K562 (cell line): ENCODE measurements around the gene NUDT12. TPM values are rescaled to one million over a fixed set of nuclear protein-coding genes. Genes with fewer than 3 reads are reported as not detected.

ENCODE experiments used
- CTBP1 ChIP-seq: fragments of 450-650 bp; IDR thresholded peaks from 2 replicates; pipeline ENCODE4 v1.6.1; 2016; ENCODE audit warnings: borderline replicate concordance
- DIDO1 ChIP-seq: fragments of 450-650 bp; IDR thresholded peaks from 2 replicates; pipeline ENCODE4 v1.6.1; 2016; ENCODE audit warnings: low read depth, missing biosample characterization, missing genetic modification characterization
- ELF1 ChIP-seq: fragments of 200-800 bp; sonication (Bioruptor generic); IDR thresholded peaks from 2 replicates; pipeline ENCODE4 v1.6.1; 2016; ENCODE audit warnings: missing genetic modification characterization, missing compliant biosample characterization
- ETV5 ChIP-seq: sonication (generic); formaldehyde crosslinking; IDR thresholded peaks from 2 replicates; pipeline ENCODE4 v1.4.0; 2020; ENCODE audit warnings: low read depth, mild to moderate bottlenecking, missing genetic modification reagents
- MCM3 ChIP-seq: fragments of 450-650 bp; IDR thresholded peaks from 2 replicates; pipeline ENCODE4 v1.6.1; 2016
- MNT ChIP-seq, 2 experiments: fragments of 450-650 bp; conservative IDR thresholded peaks; 2 replicates each; pipeline ENCODE4 v1.6.1; 2017; ENCODE audit warnings: mild to moderate bottlenecking in 2 of 2, moderate library complexity in 2 of 2
- MYC ChIP-seq, 2 experiments: fragments of 250-450 bp in 1 of 2; sonication (Bioruptor Pico) in 1 of 2; IDR thresholded peaks; 2 replicates each; pipeline versions ENCODE4 v1.5.1 to v1.6.1; 2012 to 2021; ENCODE audit warnings: low read depth in 2 of 2, borderline replicate concordance in 1 of 2, improper control_type of control experiment in 1 of 2, low read length in 1 of 2, mild to moderate bottlenecking in 1 of 2, moderate library complexity in 1 of 2
- NFATC3 ChIP-seq: fragments of 450-650 bp; IDR thresholded peaks from 2 replicates; pipeline ENCODE4 v1.6.1; 2017; ENCODE audit warnings: mild to moderate bottlenecking
- NR1H2 ChIP-seq: sonication (generic); formaldehyde crosslinking; IDR thresholded peaks from 2 replicates; pipeline ENCODE4 v1.4.0; 2020; ENCODE audit warnings: mild to moderate bottlenecking, missing genetic modification reagents
- PRDM10 ChIP-seq: fragments of 450-650 bp; IDR thresholded peaks from 2 replicates; pipeline ENCODE4 v1.6.1; 2018; ENCODE audit not compliant: partially characterized antibody
- SLC30A9 ChIP-seq: fragments of 250-450 bp; sonication (Bioruptor Pico); IDR thresholded peaks from 2 replicates; pipeline ENCODE4 v1.8.0; 2022; ENCODE audit warnings: mild to moderate bottlenecking, moderate library complexity
- SMC3 ChIP-seq: conservative IDR thresholded peaks from 2 replicates; pipeline ENCODE4 v1.6.1; 2011; ENCODE audit warnings: low read depth, low read length, improper control_type of control experiment; ENCODE audit not compliant: insufficient read depth
- XRCC4 ChIP-seq: IDR thresholded peaks from one replicate; pipeline ENCODE4 v1.6.1; 2011; ENCODE audit not compliant: insufficient read depth, insufficient read length; ENCODE audit errors: extremely low read depth
- ZEB2 ChIP-seq: fragments of 450-650 bp; IDR thresholded peaks from 2 replicates; pipeline ENCODE4 v1.6.1; 2016
- ZNF766 ChIP-seq: fragments of 200-800 bp; sonication (Bioruptor generic); conservative IDR thresholded peaks from 2 replicates; pipeline ENCODE4 v1.6.1; 2016; ENCODE audit warnings: missing genetic modification characterization, missing compliant biosample characterization
- polyA plus RNA-seq, 8 experiments: library from polyadenylated mRNA; depleted of rRNA in 4 of 8; stranded (reverse) in 5 of 8; unstranded in 3 of 8; fragments of >200 nt; fragmentation: Nextera tagmentation in 2 of 8; fragmentation: Illumina TruSeq in 1 of 8; extraction: Ambion mirVana in 2 of 8; extraction: Trizol in 1 of 8; gene quantifications; 2 replicates each; pipeline versions ENCODE4 v1.2.1 to v1.2.3, GENCODE V29; 2011 to 2014; ENCODE audit warnings: inconsistent platforms in 1 of 8, missing spikeins in 1 of 8
- total RNA-seq, 7 experiments: library from RNA; depleted of rRNA in 6 of 7; stranded (reverse); fragments of >200 nt in 6 of 7; fragmentation: Illumina TruSeq in 2 of 7; extraction: Trizol in 2 of 7; gene quantifications; 2 replicates each; pipeline versions ENCODE4 v1.2.1 to v1.2.3, GENCODE V29; 2011 to 2021; ENCODE audit warnings: low replicate concordance in 1 of 7
- TF ChIP-seq, protein P1 (sequence below): fragments of 450-650 bp; IDR thresholded peaks from 2 replicates; pipeline ENCODE4 v1.6.1; 2016; ENCODE audit warnings: borderline replicate concordance
- TF ChIP-seq, protein P2 (sequence below): sonication (generic); formaldehyde crosslinking; IDR thresholded peaks from 2 replicates; pipeline ENCODE4 v1.9.0; 2022; ENCODE audit warnings: mild to moderate bottlenecking, missing genetic modification reagents
- TF ChIP-seq, protein P3 (sequence below): fragments of 450-650 bp; IDR thresholded peaks from 2 replicates; pipeline ENCODE4 v1.6.1; 2016; ENCODE audit warnings: antibody characterized with exemption

Gene NUDT12
- total and polyA plus RNA-seq, 9 of the 15 experiments (the other 6 are each of a cell fraction or from before 2014, with no cell fraction given): 10.9 to 27.2 (median 18.5) TPM

GRCh38 chr5:103561685-103562452, 720 bp downstream of the NUDT12 start (continued):
- TF ChIP-seq, protein P1, sequence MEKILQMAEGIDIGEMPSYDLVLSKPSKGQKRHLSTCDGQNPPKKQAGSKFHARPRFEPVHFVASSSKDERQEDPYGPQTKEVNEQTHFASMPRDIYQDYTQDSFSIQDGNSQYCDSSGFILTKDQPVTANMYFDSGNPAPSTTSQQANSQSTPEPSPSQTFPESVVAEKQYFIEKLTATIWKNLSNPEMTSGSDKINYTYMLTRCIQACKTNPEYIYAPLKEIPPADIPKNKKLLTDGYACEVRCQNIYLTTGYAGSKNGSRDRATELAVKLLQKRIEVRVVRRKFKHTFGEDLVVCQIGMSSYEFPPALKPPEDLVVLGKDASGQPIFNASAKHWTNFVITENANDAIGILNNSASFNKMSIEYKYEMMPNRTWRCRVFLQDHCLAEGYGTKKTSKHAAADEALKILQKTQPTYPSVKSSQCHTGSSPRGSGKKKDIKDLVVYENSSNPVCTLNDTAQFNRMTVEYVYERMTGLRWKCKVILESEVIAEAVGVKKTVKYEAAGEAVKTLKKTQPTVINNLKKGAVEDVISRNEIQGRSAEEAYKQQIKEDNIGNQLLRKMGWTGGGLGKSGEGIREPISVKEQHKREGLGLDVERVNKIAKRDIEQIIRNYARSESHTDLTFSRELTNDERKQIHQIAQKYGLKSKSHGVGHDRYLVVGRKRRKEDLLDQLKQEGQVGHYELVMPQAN: peak; percentile 25; the same call in 1 of the 2 replicates
- TF ChIP-seq CTBP1: no peak
- TF ChIP-seq ZEB2: no peak
- TF ChIP-seq MYC (IDR thresholded peaks at IDR 0.05; ENCODE audit: low read depth, low read length): no peak
- no peak for TF ChIP-seq MYC (CRISPR knock-in tag; IDR thresholded peaks at IDR 0.05; ENCODE audit: borderline replicate concordance, low read depth)
- TF ChIP-seq XRCC4: no peak
- no peak for TF ChIP-seq NFATC3
- TF ChIP-seq, protein P2, sequence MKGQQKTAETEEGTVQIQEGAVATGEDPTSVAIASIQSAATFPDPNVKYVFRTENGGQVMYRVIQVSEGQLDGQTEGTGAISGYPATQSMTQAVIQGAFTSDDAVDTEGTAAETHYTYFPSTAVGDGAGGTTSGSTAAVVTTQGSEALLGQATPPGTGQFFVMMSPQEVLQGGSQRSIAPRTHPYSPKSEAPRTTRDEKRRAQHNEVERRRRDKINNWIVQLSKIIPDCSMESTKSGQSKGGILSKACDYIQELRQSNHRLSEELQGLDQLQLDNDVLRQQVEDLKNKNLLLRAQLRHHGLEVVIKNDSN (CRISPR knock-in tag): no peak
- TF ChIP-seq, protein P3, sequence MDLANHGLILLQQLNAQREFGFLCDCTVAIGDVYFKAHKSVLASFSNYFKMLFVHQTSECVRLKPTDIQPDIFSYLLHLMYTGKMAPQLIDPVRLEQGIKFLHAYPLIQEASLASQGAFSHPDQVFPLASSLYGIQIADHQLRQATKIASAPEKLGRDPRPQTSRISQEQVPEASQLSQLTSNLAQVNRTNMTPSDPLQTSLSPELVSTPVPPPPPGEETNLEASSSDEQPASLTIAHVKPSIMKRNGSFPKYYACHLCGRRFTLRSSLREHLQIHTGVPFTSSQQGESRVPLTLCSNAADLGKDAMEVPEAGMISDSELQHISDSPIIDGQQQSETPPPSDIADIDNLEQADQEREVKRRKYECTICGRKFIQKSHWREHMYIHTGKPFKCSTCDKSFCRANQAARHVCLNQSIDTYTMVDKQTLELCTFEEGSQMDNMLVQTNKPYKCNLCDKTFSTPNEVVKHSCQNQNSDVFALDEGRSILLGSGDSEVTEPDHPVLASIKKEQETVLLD: no peak; the same call in 1 of the 2 replicates
- no peak for TF ChIP-seq SLC30A9 (CRISPR knock-in tag)
- TF ChIP-seq DIDO1 (tag): no peak
- no peak for TF ChIP-seq MCM3
- no peak for TF ChIP-seq NR1H2
- no peak for TF ChIP-seq ZNF766 (CRISPR knock-in tag)
- TF ChIP-seq PRDM10: no peak
- no peak for TF ChIP-seq SMC3
- no peak for TF ChIP-seq ELF1 (tag)
- TF ChIP-seq ETV5: no peak
- 0 out of 4 replicates have a peak, but pooled peaks of 1 of the 2 experiments have one; percentile 14 for TF ChIP-seq MNT (conservative IDR thresholded peaks at IDR 0.05)
